Measurements from ENCODE around the gene MKNK2. TPM values are rescaled to one million over a fixed set of nuclear protein-coding genes. Genes with fewer than 3 reads are reported as not detected.

The MKNK2 gene
- total and polyA plus RNA-seq, 10 of the 15 experiments (the other 5 are each of a cell fraction or from before 2014, with no cell fraction given): 9.6 to 365 (median 69.9) TPM

DNA sequence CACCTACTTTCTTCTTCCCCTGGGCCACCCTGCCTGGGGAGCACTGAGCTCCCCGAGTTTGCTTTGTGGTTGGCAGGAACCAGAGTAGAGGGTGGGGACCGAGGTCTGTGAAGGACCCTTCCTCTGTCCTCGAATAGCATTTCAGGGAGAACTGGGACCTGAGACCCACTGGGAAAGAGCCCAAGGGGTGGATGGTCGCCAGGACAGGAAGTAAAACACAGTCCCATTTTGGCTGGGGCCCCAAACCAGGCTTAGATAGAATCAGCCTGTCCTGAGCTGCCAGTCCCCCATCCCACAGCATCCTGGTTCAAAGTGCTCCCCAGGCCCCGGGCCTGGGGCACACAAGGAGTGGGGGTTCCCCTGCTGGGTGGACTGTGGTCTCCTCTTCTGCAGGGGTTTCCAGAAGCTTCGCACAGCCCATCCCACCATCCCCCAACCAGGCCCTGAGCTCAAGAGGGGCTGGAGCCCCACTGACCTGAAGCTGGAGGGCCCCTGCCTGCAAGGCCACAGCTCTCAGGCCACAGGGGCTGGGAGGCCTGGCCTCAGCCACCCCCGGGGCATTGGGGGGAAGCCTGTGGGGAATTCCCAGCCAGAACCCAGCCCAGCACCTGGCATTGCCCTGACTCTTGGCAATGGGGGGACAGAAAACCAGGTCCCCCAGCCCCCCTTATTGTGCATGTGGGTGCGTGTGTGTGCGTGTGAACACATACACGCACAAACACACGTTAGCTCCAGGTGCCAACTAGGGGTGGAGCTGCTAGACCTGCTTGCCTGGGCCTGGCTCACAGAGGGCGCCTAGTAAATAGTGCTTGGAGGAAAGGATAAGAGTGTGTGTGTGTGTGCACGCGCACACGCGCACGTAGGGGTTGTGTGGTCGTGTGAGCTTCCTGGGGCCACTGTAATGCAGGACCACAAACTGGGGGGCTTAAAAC lies 995 bp upstream of the MKNK2 start (continued):
- TF ChIP-seq, protein P1, sequence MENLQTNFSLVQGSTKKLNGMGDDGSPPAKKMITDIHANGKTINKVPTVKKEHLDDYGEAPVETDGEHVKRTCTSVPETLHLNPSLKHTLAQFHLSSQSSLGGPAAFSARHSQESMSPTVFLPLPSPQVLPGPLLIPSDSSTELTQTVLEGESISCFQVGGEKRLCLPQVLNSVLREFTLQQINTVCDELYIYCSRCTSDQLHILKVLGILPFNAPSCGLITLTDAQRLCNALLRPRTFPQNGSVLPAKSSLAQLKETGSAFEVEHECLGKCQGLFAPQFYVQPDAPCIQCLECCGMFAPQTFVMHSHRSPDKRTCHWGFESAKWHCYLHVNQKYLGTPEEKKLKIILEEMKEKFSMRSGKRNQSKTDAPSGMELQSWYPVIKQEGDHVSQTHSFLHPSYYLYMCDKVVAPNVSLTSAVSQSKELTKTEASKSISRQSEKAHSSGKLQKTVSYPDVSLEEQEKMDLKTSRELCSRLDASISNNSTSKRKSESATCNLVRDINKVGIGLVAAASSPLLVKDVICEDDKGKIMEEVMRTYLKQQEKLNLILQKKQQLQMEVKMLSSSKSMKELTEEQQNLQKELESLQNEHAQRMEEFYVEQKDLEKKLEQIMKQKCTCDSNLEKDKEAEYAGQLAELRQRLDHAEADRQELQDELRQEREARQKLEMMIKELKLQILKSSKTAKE (IDR thresholded peaks at IDR 0.05; ENCODE audit: low read depth, poor library complexity, severe bottlenecking): no peak
- TF ChIP-seq EGR1 (IDR thresholded peaks at IDR 0.05; ENCODE audit: borderline replicate concordance in 1 of 2, low read depth in 2 of 2, low read length in 2 of 2) (no peak), FOS (IDR thresholded peaks at IDR 0.05; ENCODE audit: borderline replicate concordance, extremely low read depth, insufficient read length) (no peak), TCF7 (IDR thresholded peaks at IDR 0.05; ENCODE audit: borderline replicate concordance) (no peak), BHLHE40 (IDR thresholded peaks at IDR 0.05; ENCODE audit: borderline replicate concordance in 1 of 2, low read depth in 2 of 2, low read length in 1 of 2) (peak; percentile 80 to 93; a peak in 3 of 4 replicates), NFXL1 (IDR thresholded peaks at IDR 0.05; ENCODE audit: borderline replicate concordance) (no peak), YBX1 (IDR thresholded peaks at IDR 0.05) (no peak), RBBP5 (conservative IDR thresholded peaks at IDR 0.05) (no peak), TBL1XR1 (IDR thresholded peaks at IDR 0.05; ENCODE audit: low read depth, low read length) (no peak), SMAD1 (IDR thresholded peaks at IDR 0.05; ENCODE audit: low read depth, partially characterized antibody) (no peak), TAF1 (IDR thresholded peaks at IDR 0.05; ENCODE audit: borderline replicate concordance, low read depth, low read length) (no peak)
- TF ChIP-seq, protein P2, sequence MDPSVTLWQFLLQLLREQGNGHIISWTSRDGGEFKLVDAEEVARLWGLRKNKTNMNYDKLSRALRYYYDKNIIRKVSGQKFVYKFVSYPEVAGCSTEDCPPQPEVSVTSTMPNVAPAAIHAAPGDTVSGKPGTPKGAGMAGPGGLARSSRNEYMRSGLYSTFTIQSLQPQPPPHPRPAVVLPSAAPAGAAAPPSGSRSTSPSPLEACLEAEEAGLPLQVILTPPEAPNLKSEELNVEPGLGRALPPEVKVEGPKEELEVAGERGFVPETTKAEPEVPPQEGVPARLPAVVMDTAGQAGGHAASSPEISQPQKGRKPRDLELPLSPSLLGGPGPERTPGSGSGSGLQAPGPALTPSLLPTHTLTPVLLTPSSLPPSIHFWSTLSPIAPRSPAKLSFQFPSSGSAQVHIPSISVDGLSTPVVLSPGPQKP (IDR thresholded peaks at IDR 0.05; ENCODE audit: low read depth, low read length): no peak
- TF ChIP-seq, protein P3, sequence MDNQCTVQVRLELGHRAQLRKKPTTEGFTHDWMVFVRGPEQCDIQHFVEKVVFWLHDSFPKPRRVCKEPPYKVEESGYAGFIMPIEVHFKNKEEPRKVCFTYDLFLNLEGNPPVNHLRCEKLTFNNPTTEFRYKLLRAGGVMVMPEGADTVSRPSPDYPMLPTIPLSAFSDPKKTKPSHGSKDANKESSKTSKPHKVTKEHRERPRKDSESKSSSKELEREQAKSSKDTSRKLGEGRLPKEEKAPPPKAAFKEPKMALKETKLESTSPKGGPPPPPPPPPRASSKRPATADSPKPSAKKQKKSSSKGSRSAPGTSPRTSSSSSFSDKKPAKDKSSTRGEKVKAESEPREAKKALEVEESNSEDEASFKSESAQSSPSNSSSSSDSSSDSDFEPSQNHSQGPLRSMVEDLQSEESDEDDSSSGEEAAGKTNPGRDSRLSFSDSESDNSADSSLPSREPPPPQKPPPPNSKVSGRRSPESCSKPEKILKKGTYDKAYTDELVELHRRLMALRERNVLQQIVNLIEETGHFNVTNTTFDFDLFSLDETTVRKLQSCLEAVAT (IDR thresholded peaks at IDR 0.05): peak; percentile 14; the same call in 1 of the 2 replicates
- TF ChIP-seq, protein P4, sequence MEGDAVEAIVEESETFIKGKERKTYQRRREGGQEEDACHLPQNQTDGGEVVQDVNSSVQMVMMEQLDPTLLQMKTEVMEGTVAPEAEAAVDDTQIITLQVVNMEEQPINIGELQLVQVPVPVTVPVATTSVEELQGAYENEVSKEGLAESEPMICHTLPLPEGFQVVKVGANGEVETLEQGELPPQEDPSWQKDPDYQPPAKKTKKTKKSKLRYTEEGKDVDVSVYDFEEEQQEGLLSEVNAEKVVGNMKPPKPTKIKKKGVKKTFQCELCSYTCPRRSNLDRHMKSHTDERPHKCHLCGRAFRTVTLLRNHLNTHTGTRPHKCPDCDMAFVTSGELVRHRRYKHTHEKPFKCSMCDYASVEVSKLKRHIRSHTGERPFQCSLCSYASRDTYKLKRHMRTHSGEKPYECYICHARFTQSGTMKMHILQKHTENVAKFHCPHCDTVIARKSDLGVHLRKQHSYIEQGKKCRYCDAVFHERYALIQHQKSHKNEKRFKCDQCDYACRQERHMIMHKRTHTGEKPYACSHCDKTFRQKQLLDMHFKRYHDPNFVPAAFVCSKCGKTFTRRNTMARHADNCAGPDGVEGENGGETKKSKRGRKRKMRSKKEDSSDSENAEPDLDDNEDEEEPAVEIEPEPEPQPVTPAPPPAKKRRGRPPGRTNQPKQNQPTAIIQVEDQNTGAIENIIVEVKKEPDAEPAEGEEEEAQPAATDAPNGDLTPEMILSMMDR (IDR thresholded peaks at IDR 0.05 in 2 of 3, conservative IDR thresholded peaks at IDR 0.05 in 1 of 3; ENCODE audit: control insufficient read depth in 2 of 3, extremely low read depth in 1 of 3, insufficient read depth in 1 of 3, low read depth in 3 of 3, low read length in 3 of 3): no peak; a peak in 1 of 6 replicates
- TF ChIP-seq, protein P5, sequence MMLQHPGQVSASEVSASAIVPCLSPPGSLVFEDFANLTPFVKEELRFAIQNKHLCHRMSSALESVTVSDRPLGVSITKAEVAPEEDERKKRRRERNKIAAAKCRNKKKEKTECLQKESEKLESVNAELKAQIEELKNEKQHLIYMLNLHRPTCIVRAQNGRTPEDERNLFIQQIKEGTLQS (IDR thresholded peaks at IDR 0.05; ENCODE audit: borderline replicate concordance, extremely low read depth, low read depth, low read length): no peak
- TF ChIP-seq, protein P6, sequence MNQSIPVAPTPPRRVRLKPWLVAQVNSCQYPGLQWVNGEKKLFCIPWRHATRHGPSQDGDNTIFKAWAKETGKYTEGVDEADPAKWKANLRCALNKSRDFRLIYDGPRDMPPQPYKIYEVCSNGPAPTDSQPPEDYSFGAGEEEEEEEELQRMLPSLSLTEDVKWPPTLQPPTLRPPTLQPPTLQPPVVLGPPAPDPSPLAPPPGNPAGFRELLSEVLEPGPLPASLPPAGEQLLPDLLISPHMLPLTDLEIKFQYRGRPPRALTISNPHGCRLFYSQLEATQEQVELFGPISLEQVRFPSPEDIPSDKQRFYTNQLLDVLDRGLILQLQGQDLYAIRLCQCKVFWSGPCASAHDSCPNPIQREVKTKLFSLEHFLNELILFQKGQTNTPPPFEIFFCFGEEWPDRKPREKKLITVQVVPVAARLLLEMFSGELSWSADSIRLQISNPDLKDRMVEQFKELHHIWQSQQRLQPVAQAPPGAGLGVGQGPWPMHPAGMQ (IDR thresholded peaks at IDR 0.05; ENCODE audit: borderline replicate concordance): no peak
